NCI-H748 treated with DMSO at 0.1 percent for 48 hours (cell line): ENCODE measurements around the gene IRX6.

Source experiments
- DNase-seq: peaks from one replicate; lab custom pipeline; 2025; lab: John Stamatoyannopoulos, UW

The IRX6 gene

DNA sequence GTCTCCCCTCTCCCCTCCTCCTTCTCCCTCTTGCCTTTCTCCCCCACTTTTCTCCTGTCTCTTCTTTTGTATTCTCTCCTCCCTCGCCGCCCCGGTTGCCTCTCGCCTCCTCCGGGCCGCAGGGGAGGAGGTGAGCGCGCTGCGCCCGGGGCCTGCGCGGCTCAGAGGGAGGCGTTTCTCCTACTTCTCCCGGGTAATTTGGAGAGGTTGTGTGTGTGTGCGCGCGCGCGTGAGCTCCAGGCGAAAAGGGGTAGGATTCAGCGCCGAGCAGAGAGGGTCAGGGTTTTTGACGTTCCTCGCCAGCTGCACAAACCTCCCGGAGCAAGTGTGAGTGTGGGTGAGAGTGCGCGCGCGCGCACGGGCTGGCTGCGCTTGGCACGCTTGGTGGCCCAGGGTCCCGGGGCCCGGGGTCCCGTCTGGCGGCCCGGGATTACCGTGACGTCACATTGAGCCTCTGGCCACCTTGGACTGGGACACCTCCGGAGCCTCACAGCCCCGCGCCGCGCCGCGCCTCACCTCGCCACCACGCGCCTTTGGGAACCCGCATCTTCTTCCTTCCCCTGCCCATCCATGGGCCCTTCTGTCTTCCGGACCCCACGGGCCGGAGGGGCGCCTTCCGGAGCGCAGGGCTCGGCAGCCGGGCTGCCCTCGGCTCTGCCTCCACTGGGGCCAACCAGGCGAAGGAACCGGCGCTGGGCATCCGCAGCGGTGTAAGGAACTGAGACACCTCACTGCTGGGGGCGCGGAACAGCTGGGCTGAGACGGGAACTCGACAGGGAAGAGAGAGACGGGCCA, 479 bp downstream of the IRX6 start:
- peak; percentile 5 for DNase-seq

DNA sequence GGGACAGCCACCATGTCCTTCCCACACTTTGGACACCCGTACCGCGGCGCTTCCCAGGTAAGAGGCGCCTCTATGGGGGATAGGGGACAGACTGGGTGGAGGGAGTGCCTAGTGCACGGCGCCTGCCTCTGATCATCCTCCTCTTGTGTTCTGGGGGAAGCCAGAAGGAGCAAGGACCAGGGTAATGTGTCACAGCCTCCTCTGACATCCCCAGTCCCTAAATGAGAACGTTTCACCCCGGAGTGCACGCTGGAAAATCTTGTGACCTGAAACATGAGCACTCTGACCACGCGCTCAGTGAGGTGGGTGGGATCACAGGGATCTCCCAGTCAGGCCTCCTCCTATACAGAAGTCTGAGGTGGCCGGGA, 1.1 kb downstream of the IRX6 start:
- no peak for DNase-seq

DNA sequence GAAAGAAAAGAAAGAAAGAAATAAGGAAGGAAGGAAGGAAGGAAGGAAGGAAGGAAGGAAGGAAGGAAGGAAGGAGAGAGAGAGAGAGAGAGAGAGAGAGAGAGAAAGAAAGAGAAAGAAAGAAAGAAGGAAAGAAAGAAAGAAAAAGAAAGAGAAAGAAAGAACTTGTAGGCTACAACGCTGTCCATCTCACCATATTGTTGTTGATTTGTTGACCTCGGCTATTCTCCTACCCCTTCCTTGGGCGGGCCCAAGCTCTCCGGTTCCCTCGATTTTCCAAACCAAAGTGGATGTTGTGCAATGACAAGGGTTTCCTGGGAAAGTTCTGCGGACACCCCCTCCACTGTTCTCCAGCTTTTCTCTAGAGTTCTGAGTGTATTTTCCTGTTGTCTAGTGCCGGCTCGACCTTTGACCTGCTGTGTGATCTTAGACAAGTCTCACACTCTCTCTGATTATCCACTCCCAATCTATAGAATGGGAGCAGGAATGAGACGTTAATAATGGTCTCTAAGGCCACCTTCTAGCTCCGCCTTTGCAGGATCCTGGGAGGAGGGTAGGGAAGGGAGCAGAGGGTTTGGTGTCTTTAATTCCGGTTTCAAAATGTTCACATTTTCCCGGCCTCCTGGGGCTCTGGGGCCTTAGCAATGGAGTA, 1.6 kb downstream of the IRX6 start:
- DNase-seq = no peak

DNA sequence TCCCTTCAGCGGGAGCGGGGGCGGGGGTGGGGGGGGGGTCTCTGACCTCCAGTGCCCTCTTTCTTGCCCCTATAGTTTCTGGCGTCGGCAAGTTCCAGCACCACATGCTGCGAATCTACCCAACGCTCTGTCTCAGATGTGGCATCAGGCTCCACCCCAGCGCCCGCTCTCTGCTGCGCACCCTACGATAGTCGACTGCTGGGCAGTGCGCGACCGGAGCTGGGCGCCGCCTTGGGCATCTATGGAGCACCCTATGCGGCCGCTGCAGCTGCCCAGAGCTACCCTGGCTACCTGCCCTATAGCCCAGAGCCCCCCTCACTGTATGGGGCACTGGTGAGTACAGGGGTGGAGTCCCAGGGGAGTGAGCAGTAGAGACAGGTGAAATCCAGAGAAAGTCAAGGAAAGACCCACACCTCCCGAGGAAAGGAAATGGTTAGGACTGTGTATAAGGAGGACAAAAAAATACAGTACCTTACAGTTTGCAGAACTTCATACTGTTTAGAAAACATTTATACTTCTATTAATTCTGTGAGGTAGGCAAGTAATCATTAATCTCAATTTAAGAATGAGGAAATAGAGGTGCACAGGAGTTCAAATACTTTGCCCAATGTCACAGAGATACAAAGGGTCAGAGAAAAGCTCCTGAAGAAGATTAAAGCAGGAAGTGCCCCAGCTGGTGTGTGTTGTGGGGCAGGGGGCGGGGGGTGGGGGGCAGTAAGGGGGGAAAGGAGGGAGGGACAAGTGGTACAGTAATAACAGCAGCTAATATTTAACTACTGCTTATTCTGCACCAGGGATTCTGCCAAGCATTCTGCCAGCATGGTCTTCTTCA, 2.5 kb downstream of the IRX6 start:
- no peak for DNase-seq

DNA sequence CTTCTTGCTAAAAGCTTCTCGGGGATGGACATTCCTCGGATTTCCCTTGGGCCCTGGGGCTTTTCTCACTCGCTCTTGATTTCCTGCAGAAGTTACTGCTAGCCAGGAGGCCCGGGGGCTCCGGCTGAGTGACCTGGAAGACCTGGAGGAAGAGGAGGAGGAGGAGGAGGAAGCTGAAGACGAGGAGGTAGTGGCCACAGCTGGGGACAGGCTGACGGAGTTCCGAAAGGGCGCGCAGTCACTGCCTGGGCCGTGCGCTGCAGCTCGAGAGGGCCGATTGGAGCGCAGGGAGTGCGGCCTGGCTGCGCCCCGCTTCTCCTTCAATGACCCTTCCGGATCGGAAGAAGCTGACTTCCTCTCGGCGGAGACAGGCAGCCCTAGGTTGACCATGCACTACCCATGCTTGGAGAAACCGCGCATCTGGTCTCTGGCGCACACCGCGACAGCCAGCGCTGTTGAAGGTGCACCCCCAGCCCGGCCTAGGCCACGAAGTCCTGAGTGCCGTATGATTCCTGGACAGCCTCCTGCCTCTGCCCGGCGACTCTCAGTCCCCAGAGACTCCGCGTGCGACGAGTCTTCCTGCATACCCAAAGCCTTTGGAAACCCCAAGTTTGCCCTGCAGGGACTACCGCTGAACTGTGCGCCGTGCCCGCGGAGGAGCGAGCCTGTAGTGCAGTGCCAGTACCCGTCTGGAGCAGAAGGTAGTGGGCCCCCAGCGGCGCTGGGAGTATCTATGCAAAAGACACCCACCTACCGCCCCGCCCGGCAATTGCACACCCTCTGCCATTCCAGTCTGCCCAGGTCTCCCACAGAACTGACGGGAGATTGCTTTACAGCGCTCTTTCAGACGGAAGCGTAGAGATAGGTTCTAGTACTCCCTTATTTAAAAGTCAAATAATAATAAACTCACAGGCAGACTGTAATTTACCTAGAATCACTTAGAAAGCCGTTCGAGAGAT, 4.9 kb downstream of the IRX6 start:
- DNase-seq = no peak

DNA sequence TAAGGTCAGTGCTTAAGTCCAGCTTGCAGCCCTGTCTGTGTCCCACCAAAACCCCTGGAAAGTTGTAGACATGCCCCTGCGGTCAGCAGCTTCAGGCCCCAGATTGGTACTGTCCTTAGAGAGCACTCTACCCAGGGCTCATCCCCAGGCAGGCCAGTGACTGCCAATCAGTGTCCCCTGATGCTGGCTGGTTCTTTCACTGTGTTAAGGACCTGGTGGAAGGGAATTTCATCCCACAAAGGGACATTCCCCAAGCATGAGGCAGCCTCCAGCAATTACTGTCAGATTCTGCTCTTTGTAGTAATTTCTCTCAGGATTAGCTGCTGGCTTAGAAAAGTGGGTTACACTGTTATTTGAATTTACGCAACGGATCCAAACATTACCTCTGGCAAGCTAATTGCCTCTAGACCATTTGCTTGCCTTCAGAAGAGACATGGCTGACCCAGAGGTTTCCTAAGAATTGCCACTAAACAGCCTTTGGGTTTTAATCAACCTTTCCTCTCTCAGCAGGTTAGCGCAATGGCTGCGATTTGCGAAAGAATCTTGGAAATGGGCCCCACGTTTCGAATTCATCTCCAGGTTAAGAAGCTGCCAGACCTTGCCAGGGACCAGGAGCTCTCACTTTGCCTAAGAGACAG, 5.9 kb downstream of the IRX6 start:
- no peak for DNase-seq

DNA sequence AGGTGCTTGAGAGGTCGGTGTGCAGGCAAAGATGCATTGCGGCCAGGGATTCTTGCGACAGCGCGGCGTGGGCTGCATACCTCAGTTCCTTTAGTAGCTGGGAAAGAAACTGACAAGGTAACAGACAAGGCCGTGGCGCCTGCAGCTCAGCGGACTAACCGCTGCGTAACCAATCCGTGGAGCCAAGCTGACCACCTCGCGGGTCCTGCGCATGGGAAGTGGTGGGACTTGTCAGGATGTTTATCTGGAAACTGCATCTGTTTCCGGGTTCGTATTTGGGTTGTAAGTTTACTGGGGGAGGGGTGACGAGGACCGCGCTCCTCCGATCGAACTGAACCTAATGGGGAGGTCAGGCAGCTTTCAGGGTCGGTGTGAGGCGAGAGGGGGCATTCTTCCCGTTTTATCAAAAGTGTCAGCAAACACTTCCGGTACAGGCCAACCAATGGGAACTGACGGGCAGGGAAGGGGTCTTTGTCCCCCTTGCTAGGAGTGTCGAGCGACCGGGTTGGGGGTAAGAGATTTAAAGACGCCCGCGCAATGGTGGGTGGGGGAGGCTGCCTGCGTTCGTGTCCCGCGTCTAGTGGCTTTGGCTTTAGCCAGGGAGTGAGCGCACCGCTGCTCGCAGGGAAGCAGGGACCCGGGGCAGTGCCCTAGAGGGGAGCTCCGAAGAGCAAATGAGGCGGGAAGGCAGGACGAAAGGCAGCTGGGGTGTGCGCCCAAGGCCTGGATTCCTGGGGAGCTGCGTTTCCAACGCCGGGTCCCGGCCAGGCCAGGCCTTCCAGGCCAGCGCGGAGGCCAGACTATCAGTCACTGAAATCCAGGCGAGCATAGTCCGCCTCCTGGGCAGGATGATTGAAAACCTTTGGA, 7.0 kb downstream of the IRX6 start:
- DNase-seq = no peak

DNA sequence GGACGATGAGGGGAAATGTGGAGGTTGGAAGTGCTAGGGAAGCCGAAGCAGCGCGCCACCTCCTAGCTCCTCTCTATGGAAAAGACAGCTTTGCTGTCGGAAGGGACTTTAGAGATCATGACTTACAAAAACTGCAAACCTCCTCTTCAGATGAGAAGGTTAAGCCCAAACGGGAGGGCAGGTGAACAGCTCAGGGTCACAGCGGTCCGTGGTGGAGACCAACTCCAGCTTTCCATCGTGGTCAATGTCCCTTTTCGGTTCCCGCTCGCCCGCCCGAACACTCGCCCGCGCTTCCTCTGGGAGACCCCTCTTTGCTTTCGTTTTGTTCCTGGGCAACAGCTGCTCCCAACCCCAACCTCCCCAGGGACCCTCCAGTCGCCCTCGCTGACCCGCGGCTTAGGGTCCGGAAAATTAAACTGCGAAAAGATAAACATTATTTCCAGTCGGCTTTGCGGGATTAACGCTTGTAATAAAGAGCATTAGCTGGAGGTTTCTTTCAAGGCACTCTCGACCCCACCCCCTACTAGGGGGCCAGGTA, 7.7 kb downstream of the IRX6 start:
- no peak for DNase-seq

DNA sequence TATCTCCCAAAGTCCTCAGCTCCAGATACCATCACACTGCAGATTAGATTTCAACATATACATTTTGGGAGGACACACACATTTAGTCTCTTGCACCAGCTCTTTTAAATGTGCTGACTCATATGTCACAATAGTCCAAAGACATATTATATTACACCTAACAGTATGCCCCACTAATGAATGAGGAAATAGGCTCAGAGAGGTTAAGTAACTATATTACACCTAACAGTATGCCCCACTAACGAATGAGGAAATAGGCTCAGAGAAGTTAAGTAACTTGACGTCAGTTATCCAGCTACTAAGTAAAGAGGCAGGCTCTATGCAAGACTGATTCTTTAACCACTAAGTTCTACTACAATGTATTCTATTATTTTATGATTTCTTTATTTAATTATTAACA, 9.7 kb downstream of the IRX6 start:
- no peak for DNase-seq

DNA sequence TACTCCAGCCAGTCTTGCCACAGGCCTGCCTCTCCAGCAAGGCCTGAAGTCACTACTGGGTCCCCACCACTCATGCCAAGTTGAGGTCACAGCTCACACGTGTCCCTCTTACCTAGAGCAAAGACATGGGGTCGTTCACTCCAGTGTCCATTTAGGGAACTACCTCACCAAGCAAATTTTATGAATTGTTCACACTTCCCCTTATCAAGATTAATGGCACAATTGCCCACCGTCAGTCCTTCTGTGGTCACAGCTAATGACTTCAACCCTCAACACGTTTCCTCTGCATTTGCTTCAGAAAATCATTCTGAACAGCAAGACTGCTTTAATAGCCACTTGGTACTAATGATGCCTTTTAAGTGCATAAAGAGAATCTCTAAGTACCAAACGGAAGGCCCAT, 14.6 kb downstream of the IRX6 start:
- no peak for DNase-seq

DNA sequence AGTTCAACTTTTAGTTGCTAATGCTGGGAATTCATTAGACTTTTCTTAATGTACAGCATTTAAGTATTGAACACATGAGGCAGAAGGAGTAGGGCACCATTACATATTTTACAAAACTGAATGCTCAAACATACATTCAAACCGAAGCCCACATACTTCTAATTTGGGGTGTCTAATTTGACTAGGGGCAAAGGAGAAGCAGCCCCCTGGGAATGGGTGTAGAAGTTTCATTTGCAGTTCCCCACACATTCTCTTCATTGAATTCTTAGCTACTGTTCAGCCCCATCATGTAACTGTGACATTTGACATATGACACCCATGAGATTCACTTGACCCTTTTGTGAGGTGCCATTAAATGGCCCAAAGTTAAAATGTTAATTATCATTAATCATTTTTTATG, 16.4 kb downstream of the IRX6 start:
- no peak for DNase-seq

DNA sequence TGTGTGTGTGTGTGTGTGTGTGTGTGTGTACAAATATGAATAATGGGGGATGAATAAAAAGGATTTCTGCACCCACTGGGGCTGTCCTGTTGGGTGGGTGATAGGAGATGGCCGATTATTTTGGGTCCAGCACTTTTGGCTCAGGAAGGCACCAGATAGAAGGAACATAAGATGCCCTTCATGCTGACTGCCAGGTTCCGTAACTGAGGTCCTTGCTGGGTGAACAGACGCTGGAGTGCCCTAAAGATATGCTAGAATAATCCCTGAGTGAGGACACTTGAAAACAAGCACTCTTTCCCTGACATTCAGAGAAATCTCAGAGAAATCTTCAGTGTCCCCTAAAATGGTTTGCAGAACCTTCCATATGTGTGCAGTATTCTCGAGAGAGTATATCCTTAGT, 17.7 kb downstream of the IRX6 start:
- no peak for DNase-seq

DNA sequence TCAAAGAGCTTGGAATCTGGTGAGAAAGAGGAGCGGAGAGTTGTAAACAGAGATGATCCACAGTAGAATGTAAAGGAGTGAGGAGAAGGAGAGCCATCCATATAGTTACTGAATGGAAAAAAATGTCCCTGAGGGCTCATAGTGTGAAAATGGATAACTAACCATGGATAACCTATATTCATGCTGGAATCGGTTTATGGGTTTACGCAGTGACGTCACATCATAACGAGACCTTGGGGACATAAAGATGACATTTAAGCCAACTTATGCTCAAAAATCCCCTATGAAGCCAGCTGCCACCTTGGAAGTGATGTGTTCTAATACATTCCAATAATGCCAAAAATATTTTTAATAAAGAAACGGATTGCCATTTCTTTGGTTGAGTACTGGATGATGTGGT, 22.5 kb downstream of the IRX6 start:
- DNase-seq = no peak

DNA sequence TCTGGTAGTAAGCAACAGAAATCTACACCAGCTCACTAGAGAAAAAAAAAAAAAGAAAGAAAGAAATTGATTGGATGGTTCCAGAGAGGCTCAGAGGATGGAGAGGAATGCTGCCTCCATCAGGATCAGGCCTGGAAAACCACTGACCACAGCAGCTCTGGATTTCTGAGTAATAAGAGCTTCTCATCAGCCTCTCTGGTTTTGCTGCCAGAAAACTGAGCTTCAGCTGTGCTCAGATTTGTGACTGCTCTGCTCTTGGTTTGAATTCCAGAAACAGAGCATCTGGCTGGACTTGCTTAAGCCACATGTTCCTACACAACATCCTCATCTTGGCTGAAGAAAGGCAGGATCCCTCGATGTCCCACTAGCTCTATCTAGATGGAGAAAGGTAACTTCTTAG, 25.9 kb downstream of the IRX6 start:
- DNase-seq = no peak

DNA sequence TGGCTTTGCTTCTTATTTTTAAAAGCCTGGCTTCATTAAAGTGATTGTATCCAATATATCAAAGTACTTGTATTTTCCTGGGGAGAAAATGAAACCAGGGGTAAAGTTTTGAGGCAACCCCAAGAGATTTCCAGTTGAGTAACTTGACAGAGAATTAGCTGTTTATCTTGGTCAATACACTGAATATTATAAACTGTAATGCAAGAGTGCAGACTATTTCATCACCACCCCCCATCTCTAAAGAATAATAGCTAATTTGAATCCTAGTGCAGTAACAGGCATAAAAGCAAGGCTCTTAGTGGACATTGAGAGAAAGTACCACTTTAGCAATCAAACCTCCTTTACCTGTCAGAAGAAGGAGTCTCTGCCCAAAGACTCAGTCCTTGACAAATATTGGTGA, 27.0 kb downstream of the IRX6 start:
- no peak for DNase-seq

DNA sequence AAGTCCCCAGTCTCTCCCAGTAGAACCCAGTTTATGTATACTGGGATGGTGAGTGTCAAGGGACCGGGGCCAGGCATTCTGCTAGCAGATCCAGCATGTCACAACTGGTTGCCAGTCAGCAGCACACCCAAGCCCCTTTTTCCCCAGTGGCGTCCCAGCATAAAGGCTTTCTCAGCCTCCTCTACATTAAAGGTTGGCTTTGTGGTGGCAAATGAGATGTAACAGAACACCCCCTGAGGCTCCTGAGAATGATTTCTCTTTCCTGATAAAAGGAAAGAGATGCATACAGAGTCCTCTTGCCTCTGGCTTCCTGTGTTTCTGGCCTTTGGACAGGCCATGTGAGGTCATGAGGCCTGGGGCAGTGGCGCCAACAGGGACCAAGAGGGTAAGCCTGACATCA, 27.9 kb downstream of the IRX6 start:
- no peak for DNase-seq

DNA sequence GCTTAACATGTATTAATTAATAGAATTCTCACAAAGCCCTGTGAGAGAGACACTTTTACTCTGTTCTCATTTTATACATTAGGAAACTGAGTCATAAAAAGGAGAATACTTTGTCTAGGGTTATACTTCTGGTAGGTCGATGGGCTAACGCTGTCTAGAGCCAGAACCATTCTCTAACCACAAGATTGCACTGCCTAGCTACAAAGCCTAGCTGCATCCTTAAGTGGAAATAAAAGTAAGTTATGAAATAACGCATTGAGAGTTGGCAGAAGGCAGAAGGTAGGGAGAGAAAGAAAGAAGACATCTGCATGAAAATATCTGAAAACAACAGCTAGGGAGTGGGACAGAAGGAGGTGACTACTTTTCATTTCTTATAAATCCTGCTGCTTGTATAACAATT, 33.2 kb downstream of the IRX6 start:
- DNase-seq = no peak

DNA sequence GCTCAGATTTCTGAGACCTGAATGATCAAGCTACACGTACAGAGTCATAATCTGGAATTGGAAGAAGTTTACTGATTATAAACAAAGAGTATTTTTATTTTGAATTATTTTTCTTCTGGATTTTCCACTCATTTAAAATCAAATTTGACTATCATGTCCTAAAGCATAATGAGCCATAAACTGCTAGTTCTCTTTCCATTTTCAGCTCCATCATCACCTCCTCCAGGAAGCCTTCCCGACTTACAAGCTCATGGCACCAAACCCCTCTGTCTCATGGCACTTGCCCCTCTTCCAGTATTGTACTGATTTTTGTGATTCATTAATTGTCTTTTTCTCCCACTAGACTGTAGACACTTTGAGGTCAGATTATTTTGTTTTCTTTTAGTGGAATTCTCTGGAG, 35.9 kb downstream of the IRX6 start:
- DNase-seq = no peak

DNA sequence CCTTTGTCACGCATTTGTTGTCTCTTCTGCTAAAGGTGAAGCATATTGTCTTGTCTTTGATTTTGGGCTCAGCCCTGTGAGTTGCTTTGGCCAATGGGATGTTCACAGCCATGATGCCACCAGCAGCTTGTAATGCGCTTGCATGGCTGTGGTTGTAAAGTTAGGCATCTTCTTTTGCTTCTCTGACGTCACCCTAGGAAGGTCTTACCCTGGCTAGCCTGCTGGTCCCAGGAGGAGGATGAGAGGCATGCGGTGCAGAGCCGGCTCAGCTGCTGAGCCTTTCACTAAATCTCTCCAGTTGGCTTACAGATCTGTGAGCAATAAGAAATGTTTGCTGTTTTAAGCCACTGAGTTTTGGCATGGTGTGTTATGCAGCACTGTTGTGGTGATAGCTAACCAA, 40.8 kb downstream of the IRX6 start:
- DNase-seq = no peak

DNA sequence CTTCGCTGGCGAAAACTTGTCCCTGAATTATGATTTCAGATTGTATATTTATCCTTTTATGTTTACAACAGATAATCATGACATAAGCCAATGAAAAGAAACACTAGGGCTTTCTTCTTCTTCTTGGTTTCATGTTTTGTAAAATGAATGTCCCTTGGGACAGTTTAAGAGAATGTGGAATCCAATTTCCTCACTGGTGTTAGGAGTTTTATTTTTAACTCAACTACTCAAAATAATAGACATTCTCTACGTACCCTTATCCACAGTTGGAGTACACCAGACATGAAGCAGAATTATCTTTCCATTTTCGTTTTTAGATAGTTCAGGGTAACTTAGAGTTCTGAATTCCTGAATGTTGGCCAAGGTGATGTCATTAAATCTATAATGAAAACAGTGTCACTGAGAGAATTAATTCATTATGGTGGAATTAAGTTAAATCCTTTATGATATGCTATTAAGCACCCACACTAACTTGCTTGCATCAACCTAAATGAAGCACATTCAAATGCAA, 43.4 kb downstream of the IRX6 start:
- DNase-seq = no peak
